Measurements from ENCODE around the gene PLSCR5. TPM values are rescaled to one million over a fixed set of nuclear protein-coding genes. Genes with fewer than 3 reads are reported as not detected.

Gene PLSCR5
- total RNA-seq, 3 donors from 2014 or later (not counting 1 experiment from before 2014, with no cell fraction given) = not detected

DNA sequence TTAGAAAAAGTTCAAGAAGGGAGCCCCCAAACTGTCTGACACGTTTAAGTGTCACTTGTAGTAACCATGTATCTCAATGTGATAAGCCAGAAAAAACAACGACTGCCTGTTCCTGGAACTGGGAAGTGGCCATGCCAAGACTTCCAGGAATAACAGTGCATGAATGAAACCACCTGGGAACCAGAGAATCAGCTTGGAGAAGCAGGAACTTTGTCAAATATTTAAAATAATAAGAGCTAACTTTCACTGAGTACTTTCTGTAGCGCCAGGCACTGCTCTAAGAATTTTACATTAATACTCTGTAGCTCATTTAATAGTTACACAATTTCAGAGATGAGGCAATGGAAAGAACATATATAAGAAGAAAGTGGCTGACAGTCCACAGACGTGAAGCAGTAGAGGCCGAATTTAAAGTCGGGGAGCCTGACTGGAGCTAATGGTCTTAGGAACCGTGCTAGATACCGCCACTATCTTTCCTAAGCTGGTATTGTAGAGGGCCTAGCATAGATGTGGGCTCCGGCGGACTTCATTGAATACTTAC lies 61.6 kb downstream of the PLSCR5 start:
- peaks cover 16% of the 10 kb centered on the region for H3K4me1 ChIP-seq (ENCODE audit: control insufficient read depth, insufficient read depth, low read length)
- peak overlapping the region; percentile 76 to 97 for H3K27ac Mint-ChIP-seq
- H3K4me3 Mint-ChIP-seq = peak overlapping the region; percentile 95
- TF ChIP-seq, protein P1, sequence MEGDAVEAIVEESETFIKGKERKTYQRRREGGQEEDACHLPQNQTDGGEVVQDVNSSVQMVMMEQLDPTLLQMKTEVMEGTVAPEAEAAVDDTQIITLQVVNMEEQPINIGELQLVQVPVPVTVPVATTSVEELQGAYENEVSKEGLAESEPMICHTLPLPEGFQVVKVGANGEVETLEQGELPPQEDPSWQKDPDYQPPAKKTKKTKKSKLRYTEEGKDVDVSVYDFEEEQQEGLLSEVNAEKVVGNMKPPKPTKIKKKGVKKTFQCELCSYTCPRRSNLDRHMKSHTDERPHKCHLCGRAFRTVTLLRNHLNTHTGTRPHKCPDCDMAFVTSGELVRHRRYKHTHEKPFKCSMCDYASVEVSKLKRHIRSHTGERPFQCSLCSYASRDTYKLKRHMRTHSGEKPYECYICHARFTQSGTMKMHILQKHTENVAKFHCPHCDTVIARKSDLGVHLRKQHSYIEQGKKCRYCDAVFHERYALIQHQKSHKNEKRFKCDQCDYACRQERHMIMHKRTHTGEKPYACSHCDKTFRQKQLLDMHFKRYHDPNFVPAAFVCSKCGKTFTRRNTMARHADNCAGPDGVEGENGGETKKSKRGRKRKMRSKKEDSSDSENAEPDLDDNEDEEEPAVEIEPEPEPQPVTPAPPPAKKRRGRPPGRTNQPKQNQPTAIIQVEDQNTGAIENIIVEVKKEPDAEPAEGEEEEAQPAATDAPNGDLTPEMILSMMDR (IDR thresholded peaks at IDR 0.05) = no peak
- no peaks in the 10 kb centered on the region for H3K27me3 Mint-ChIP-seq (ENCODE audit: low read depth in 2 of 2)
- H3K4me3 ChIP-seq (ENCODE audit: low read length) = peak overlapping the region; percentile 79
- H3K36me3 ChIP-seq (ENCODE audit: control insufficient read depth, insufficient read depth, low read length) = no peaks in the 10 kb centered on the region
- H3K27ac ChIP-seq (ENCODE audit: low read length) = peak overlapping the region; percentile 73
- peak in 1 of 2 donors; percentile 22 for DNase-seq
- 1% methylated on average over 7 of the region's 10 CpGs for WGBS (ENCODE audit: insufficient coverage)
- H3K9me3 ChIP-seq (ENCODE audit: control insufficient read depth, insufficient read depth, low read length) = no peaks in the 10 kb centered on the region
- peaks cover 71 to 75% of the 10 kb centered on the region in 2 donors for H3K4me1 Mint-ChIP-seq
- intact Hi-C loops (cut with micrococcal nuclease) = no loop called here
- no peaks in the 10 kb centered on the region for H3K9me3 Mint-ChIP-seq
- H3K36me3 Mint-ChIP-seq = no peaks in the 10 kb centered on the region
- ATAC-seq = peak; percentile 22 to 30 (median 25)
- no peaks in the 10 kb centered on the region for H3K27me3 ChIP-seq (ENCODE audit: control insufficient read depth, insufficient read depth, low read length)

DNA sequence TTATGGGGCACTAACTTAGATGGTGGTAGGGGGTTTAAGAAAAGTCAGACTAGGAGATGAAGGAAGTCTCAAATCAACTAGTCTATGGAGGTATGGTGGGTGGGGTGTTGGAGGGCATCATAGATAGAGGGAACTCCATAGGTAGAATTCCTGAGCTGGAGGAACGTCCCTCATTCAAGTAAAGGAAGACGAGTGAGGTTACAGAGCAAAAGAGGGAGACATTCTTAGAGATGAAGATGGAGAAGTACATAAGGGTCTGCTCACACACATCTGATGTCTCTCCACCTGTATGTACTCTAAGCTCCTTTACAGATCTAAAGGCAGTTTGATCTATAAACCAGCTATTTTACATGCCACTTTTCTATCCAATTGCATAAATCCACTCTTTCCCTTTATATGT lies 62.2 kb downstream of the PLSCR5 start:
- H3K27me3 ChIP-seq (ENCODE audit: control insufficient read depth, insufficient read depth, low read length) = no peaks in the 10 kb centered on the region
- intact Hi-C loops (cut with micrococcal nuclease) = no loop called here
- no peaks in the 10 kb centered on the region for H3K9me3 ChIP-seq (ENCODE audit: control insufficient read depth, insufficient read depth, low read length)
- no peaks in the 10 kb centered on the region for H3K36me3 ChIP-seq (ENCODE audit: control insufficient read depth, insufficient read depth, low read length)
- TF ChIP-seq, protein P1 (IDR thresholded peaks at IDR 0.05) = no peak
- H3K4me1 ChIP-seq (ENCODE audit: control insufficient read depth, insufficient read depth, low read length) = peaks cover 16% of the 10 kb centered on the region
- no peaks in the 10 kb centered on the region for H3K36me3 Mint-ChIP-seq
- peak overlapping the region; percentile 79 for H3K4me3 ChIP-seq (ENCODE audit: low read length)
- no peak for DNase-seq
- no peak for ATAC-seq
- H3K9me3 Mint-ChIP-seq = no peaks in the 10 kb centered on the region
- whole genome bisulfite sequencing (ENCODE audit: insufficient coverage) = 54% methylated on average over 2 of the region's 2 CpGs
- no peaks in the 10 kb centered on the region for H3K27me3 Mint-ChIP-seq (ENCODE audit: low read depth in 2 of 2)
- peak overlapping the region; percentile 95 for H3K4me3 Mint-ChIP-seq
- H3K4me1 Mint-ChIP-seq = peaks cover 70 to 74% of the 10 kb centered on the region in 2 donors
- H3K27ac ChIP-seq (ENCODE audit: low read length) = no peak overlapping the region
- H3K27ac Mint-ChIP-seq = peak overlapping the region; percentile 76 to 97

DNA sequence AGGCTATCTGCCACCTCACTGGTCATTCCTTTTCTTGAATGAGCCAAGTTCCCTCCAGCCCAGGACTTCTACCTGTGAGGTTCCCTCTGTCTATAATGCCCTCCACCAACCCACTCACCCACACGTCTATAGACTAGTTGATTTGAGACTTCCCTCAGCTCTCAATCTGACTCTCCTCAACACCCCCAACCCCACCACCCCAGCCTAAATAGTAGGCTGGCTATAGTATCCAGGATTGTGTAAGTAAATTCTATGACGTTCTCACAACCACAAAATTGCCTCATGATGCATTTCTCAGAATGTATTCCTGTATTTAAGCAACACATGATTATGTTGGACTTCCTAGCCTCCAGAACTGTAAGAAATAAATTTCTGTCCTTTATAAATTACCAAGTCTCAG lies 63.0 kb downstream of the PLSCR5 start:
- Mint-ChIP-seq H3K27ac (peak overlapping the region; percentile 77 to 97), H3K36me3 (no peaks in the 10 kb centered on the region), H3K4me1 (peaks cover 68 to 71% of the 10 kb centered on the region in 2 donors), H3K9me3 (no peaks in the 10 kb centered on the region), H3K4me3 (peak overlapping the region; percentile 95), H3K27me3 (ENCODE audit: low read depth in 2 of 2) (no peaks in the 10 kb centered on the region)
- Histone ChIP-seq H3K9me3 (ENCODE audit: control insufficient read depth, insufficient read depth, low read length) (no peaks in the 10 kb centered on the region), H3K36me3 (ENCODE audit: control insufficient read depth, insufficient read depth, low read length) (no peaks in the 10 kb centered on the region), H3K4me1 (ENCODE audit: control insufficient read depth, insufficient read depth, low read length) (peaks cover 16% of the 10 kb centered on the region), H3K27me3 (ENCODE audit: control insufficient read depth, insufficient read depth, low read length) (no peaks in the 10 kb centered on the region), H3K27ac (ENCODE audit: low read length) (no peak overlapping the region), H3K4me3 (ENCODE audit: low read length) (no peak overlapping the region)
- intact Hi-C loops (cut with micrococcal nuclease) = no loop called here
- ATAC-seq (no peak), DNase-seq (no peak)
- TF ChIP-seq, protein P1 (IDR thresholded peaks at IDR 0.05) = no peak
- 50% methylated on average over 1 of the region's 2 CpGs for WGBS (ENCODE audit: insufficient coverage)

DNA sequence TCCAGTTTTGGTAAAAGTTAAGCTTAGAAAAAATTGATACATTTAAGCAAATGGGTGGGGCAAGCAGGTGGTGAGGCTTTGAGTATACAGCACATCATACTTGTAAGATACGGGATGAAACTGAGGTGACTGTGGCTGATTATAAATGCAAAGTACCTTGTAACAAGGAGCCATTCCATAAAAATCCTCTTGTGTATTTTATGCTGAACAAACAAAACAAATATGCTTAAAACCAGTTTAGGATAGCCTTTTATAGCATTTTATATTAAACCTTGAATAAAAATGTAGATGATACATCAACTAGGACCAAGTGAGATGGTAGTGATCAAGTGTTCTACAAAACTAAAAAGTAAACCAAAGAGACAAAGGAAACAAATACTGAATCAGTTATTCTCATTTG lies 64.2 kb downstream of the PLSCR5 start:
- ATAC-seq = no peak
- H3K4me1 ChIP-seq (ENCODE audit: control insufficient read depth, insufficient read depth, low read length) = peaks cover 16% of the 10 kb centered on the region
- intact Hi-C loops (cut with micrococcal nuclease) = no loop called here
- H3K27ac ChIP-seq (ENCODE audit: low read length) = no peak overlapping the region
- H3K9me3 Mint-ChIP-seq = no peaks in the 10 kb centered on the region
- peaks cover 65 to 68% of the 10 kb centered on the region in 2 donors for H3K4me1 Mint-ChIP-seq
- H3K36me3 ChIP-seq (ENCODE audit: control insufficient read depth, insufficient read depth, low read length) = no peaks in the 10 kb centered on the region
- no peaks in the 10 kb centered on the region for H3K27me3 ChIP-seq (ENCODE audit: control insufficient read depth, insufficient read depth, low read length)
- no peak for DNase-seq
- peak overlapping the region; percentile 13 for H3K4me3 Mint-ChIP-seq
- H3K27ac Mint-ChIP-seq = peak overlapping the region in 1 of 2 donors; percentile 97
- TF ChIP-seq, protein P1 (IDR thresholded peaks at IDR 0.05) = no peak
- H3K36me3 Mint-ChIP-seq = no peaks in the 10 kb centered on the region
- H3K9me3 ChIP-seq (ENCODE audit: control insufficient read depth, insufficient read depth, low read length) = no peaks in the 10 kb centered on the region
- no CpG with 5 or more reads among the region's 1 CpG for WGBS (ENCODE audit: insufficient coverage)
- no peaks in the 10 kb centered on the region for H3K27me3 Mint-ChIP-seq (ENCODE audit: low read depth in 2 of 2)
- no peak overlapping the region for H3K4me3 ChIP-seq (ENCODE audit: low read length)

All from natural killer cell (primary cell).